ENCODE data around the gene ASB10. TPM values are rescaled to one million over a fixed set of nuclear protein-coding genes. Genes with fewer than 3 reads are reported as not detected.
A peak's percentile ranks its signal among the peaks of the same experiment; 100 is the strongest.

ASB10 gene
- not detected for polyA plus RNA-seq

- no peak within 1 kb of the TSS for H3K27ac Mint-ChIP-seq
Observed at GRCh38 chr7:151186640-151187408, at the start of gene ASB10. Gene ASB10 (minus strand): TSS chr7:151187250. CDS start chr7:151187130, 120 bp downstream.

GRCh38 chr7:151236406-151236805 lies 49.4 kb upstream of the ASB10 start:
- peaks cover 2 to 16% (median 8%) of the 10 kb centered on the region in 3 donors for H3K27me3 Mint-ChIP-seq (ENCODE audit: low read depth in 3 of 3)
- H3K36me3 Mint-ChIP-seq: peaks cover 0 to 4% (median 0%) of the 10 kb centered on the region in 3 donors
- DNase-seq: no peak
- H3K4me3 Mint-ChIP-seq: no peak overlapping the region
- peak overlapping the region in 4 of 6 donors; percentile 12 to 66 (median 45) for H3K27ac Mint-ChIP-seq
- H3K4me1 Mint-ChIP-seq: peaks cover 39 to 43% of the 10 kb centered on the region in 2 donors
- no peaks in the 10 kb centered on the region for H3K9me3 Mint-ChIP-seq

More at GRCh38 chr7:151186640-151187408, at the start of gene ASB10:
- Mint-ChIP-seq H3K4me1 (no peaks in the 10 kb centered on the region), H3K36me3 (no peaks in the 10 kb centered on the region), H3K27me3 (ENCODE audit: low read depth in 3 of 3) (peaks cover 0 to 3% (median 2%) of the 10 kb centered on the region in 3 donors), H3K9me3 (no peaks in the 10 kb centered on the region), H3K4me3 (no peak within 1 kb of the TSS)
- DNase-seq: no peak

- H3K4me3 Mint-ChIP-seq: peak overlapping the region in 2 of 5 donors; percentile 35 to 100
- H3K27me3 Mint-ChIP-seq (ENCODE audit: low read depth in 3 of 3): peaks cover 2 to 16% (median 8%) of the 10 kb centered on the region in 3 donors
- DNase-seq: no peak
- H3K9me3 Mint-ChIP-seq: no peaks in the 10 kb centered on the region
- peaks cover 0 to 4% (median 0%) of the 10 kb centered on the region in 3 donors for H3K36me3 Mint-ChIP-seq
- H3K4me1 Mint-ChIP-seq: peaks cover 39 to 48% of the 10 kb centered on the region in 2 donors
- peak overlapping the region in 1 of 6 donors; percentile 16 for H3K27ac Mint-ChIP-seq
Observed at GRCh38 chr7:151235091-151235787, 48.2 kb upstream of the ASB10 start.

GRCh38 chr7:151233804-151234203 lies 46.8 kb upstream of the ASB10 start:
- no peak for DNase-seq
- H3K4me1 Mint-ChIP-seq: peaks cover 39 to 48% of the 10 kb centered on the region in 2 donors
- no peaks in the 10 kb centered on the region for H3K9me3 Mint-ChIP-seq
- peaks cover 0 to 4% (median 0%) of the 10 kb centered on the region in 3 donors for H3K36me3 Mint-ChIP-seq
- H3K27ac Mint-ChIP-seq: peak overlapping the region; percentile 95 to 99 (median 99)
- peaks cover 2 to 18% (median 8%) of the 10 kb centered on the region in 3 donors for H3K27me3 Mint-ChIP-seq (ENCODE audit: low read depth in 3 of 3)
- peak overlapping the region; percentile 99 to 100 (median 100) for H3K4me3 Mint-ChIP-seq

GRCh38 chr7:151232917-151233701 lies 46.1 kb upstream of the ASB10 start:
- peaks cover 39 to 49% of the 10 kb centered on the region in 2 donors for H3K4me1 Mint-ChIP-seq
- peaks cover 2 to 19% (median 8%) of the 10 kb centered on the region in 3 donors for H3K27me3 Mint-ChIP-seq (ENCODE audit: low read depth in 3 of 3)
- peak overlapping the region; percentile 99 to 100 (median 100) for H3K4me3 Mint-ChIP-seq
- peak overlapping the region; percentile 95 to 99 (median 99) for H3K27ac Mint-ChIP-seq
- no peaks in the 10 kb centered on the region for H3K9me3 Mint-ChIP-seq
- H3K36me3 Mint-ChIP-seq: peaks cover 0 to 4% (median 0%) of the 10 kb centered on the region in 3 donors
- peak; percentile 54 to 64 (median 56) for DNase-seq

- peaks cover 0 to 4% (median 0%) of the 10 kb centered on the region in 3 donors for H3K36me3 Mint-ChIP-seq
- peaks cover 47 to 57% of the 10 kb centered on the region in 2 donors for H3K4me1 Mint-ChIP-seq
- H3K27ac Mint-ChIP-seq: peak within 1 kb of the TSS; percentile 98 to 99 (median 99)
- DNase-seq: peak; percentile 89 to 90 (median 90)
- H3K4me3 Mint-ChIP-seq: peak within 1 kb of the TSS; percentile 99 to 100 (median 100)
- H3K9me3 Mint-ChIP-seq: no peaks in the 10 kb centered on the region
- H3K27me3 Mint-ChIP-seq (ENCODE audit: low read depth in 3 of 3): peaks cover 3 to 20% (median 9%) of the 10 kb centered on the region in 3 donors
Observed at GRCh38 chr7:151232091-151232916, 45.3 kb upstream of the ASB10 start, which contains the start of gene CHPF2. Gene CHPF2 (plus strand): TSS chr7:151232483. CDS start chr7:151234012, 1,529 bp downstream.

GRCh38 chr7:151231080-151231479 lies 44.0 kb upstream of the ASB10 start:
- no peaks in the 10 kb centered on the region for H3K9me3 Mint-ChIP-seq
- H3K4me1 Mint-ChIP-seq: peaks cover 55 to 61% of the 10 kb centered on the region in 2 donors
- no peak for DNase-seq
- no peaks in the 10 kb centered on the region for H3K36me3 Mint-ChIP-seq
- peak overlapping the region; percentile 48 to 100 (median 100) for H3K4me3 Mint-ChIP-seq
- H3K27ac Mint-ChIP-seq: peak overlapping the region in 4 of 6 donors; percentile 21 to 70 (median 61)
- H3K27me3 Mint-ChIP-seq (ENCODE audit: low read depth in 3 of 3): peaks cover 7 to 24% (median 11%) of the 10 kb centered on the region in 3 donors

- no peak overlapping the region for H3K4me3 Mint-ChIP-seq
- no peak for DNase-seq
- no peaks in the 10 kb centered on the region for H3K9me3 Mint-ChIP-seq
- peaks cover 7 to 29% (median 11%) of the 10 kb centered on the region in 3 donors for H3K27me3 Mint-ChIP-seq (ENCODE audit: low read depth in 3 of 3)
- no peak overlapping the region for H3K27ac Mint-ChIP-seq
- peaks cover 55 to 62% of the 10 kb centered on the region in 2 donors for H3K4me1 Mint-ChIP-seq
- H3K36me3 Mint-ChIP-seq: peaks cover 8 to 12% (median 9%) of the 10 kb centered on the region in 3 donors
Observed at GRCh38 chr7:151229249-151229648, 42.2 kb upstream of the ASB10 start.

- peak overlapping the region; percentile 92 to 99 (median 97) for H3K4me3 Mint-ChIP-seq
- H3K4me1 Mint-ChIP-seq: peaks cover 45 to 52% of the 10 kb centered on the region in 2 donors
- peaks cover 12 to 19% (median 15%) of the 10 kb centered on the region in 3 donors for H3K36me3 Mint-ChIP-seq
- peak overlapping the region; percentile 92 to 97 (median 94) for H3K27ac Mint-ChIP-seq
- H3K27me3 Mint-ChIP-seq (ENCODE audit: low read depth in 3 of 3): peaks cover 7 to 26% (median 11%) of the 10 kb centered on the region in 3 donors
- no peaks in the 10 kb centered on the region for H3K9me3 Mint-ChIP-seq
- DNase-seq: no peak
Observed at GRCh38 chr7:151228024-151228866, 41.2 kb upstream of the ASB10 start.

- H3K27ac Mint-ChIP-seq: peak within 1 kb of the TSS; percentile 92 to 97 (median 94)
- peak within 1 kb of the TSS; percentile 92 to 99 (median 97) for H3K4me3 Mint-ChIP-seq
- H3K36me3 Mint-ChIP-seq: peaks cover 20 to 23% (median 21%) of the 10 kb centered on the region in 3 donors
- H3K4me1 Mint-ChIP-seq: peaks cover 41 to 45% of the 10 kb centered on the region in 2 donors
- peaks cover 5 to 16% (median 5%) of the 10 kb centered on the region in 3 donors for H3K27me3 Mint-ChIP-seq (ENCODE audit: low read depth in 3 of 3)
- peak; percentile 94 to 96 (median 95) for DNase-seq
- H3K9me3 Mint-ChIP-seq: no peaks in the 10 kb centered on the region
Observed at GRCh38 chr7:151226875-151227782, 40.1 kb upstream of the ASB10 start, which contains the start of gene ABCF2. Gene ABCF2 (minus strand): TSS chr7:151227205. CDS start chr7:151226458, 747 bp downstream.

- Mint-ChIP-seq H3K36me3 (peaks cover 21 to 28% (median 23%) of the 10 kb centered on the region in 3 donors), H3K9me3 (no peaks in the 10 kb centered on the region), H3K4me1 (peaks cover 36 to 39% of the 10 kb centered on the region in 2 donors), H3K4me3 (peak overlapping the region; percentile 92 to 99 (median 97)), H3K27ac (peak overlapping the region; percentile 92 to 97 (median 94)), H3K27me3 (ENCODE audit: low read depth in 3 of 3) (peaks cover 4 to 13% (median 5%) of the 10 kb centered on the region in 3 donors)
- DNase-seq: no peak
Observed at GRCh38 chr7:151226560-151226874, 39.5 kb upstream of the ASB10 start.

Measured in immature natural killer cell (primary cell).